RWPE1 (cell line): Measurements from ENCODE around the gene CLIC1.

Experiments used
- CTCF ChIA-PET: fragments of 350-600 bp; sonication (Branson Sonifier 250); formaldehyde crosslinking; extraction: SDS; loops from one replicate; lab custom pipeline; 2021; lab: Yijun Ruan, JAX
- POLR2A ChIA-PET: fragments of 400-600 bp; formaldehyde crosslinking; extraction: SDS; loops from one replicate; lab custom pipeline; 2020; ENCODE audit warnings: antibody characterized with exemption; ENCODE audit not compliant: low non-redundant PET; lab: Yijun Ruan, JAX
- DNase-seq: peaks from one replicate; pipeline ENCODE4 v3.0.0; 2012; ENCODE audit warnings: low spot score
- H3K27ac ChIP-seq: fragments of 450-650 bp; 2 replicates; pipeline ENCODE4 v1.5.1; 2017
- CTCF ChIP-seq: fragments of 450-650 bp; conservative IDR thresholded peaks from 2 replicates; pipeline ENCODE4 v1.5.1; 2017; ENCODE audit warnings: low read depth, mild to moderate bottlenecking

Gene CLIC1

GRCh38 chr6:31736021-31736767, at the start of gene CLIC1:
CLIC1 (minus strand) TSS chr6:31736530; CDS start chr6:31736300, 230 bp downstream.
- TF ChIP-seq CTCF, result no peak
- CTCF ChIA-PET, result interaction anchor here (0.5 to 0.8 kb wide), 5 partner anchors 33 to 216 kb away, joined by 3 read pairs; partner anchors contain the start of gene HSPA1B
- peak; percentile 94 for DNase-seq
- H3K27ac ChIP-seq, result peak within 1 kb of the TSS; percentile 96
- POLR2A ChIA-PET, result interaction anchor here (1.2 kb wide), 1 partner anchor 76 kb away, joined by 3 read pairs; the partner anchor contains the start of gene C6orf47

- ChIA-PET CTCF (no interaction called here), POLR2A (interaction anchor here (0.6 kb wide), 1 partner anchor 51 kb away, joined by 6 read pairs; no protein-coding TSS in a partner anchor)
- peak overlapping the region; percentile 40 for H3K27ac ChIP-seq
- no peak for DNase-seq
- no peak for TF ChIP-seq CTCF
Measured at GRCh38 chr6:31785475-31785874, 49.1 kb upstream of the CLIC1 start.

- H3K27ac ChIP-seq, result peak overlapping the region; percentile 40
- CTCF ChIA-PET, result interaction anchor here (0.7 to 1.5 kb wide), 2 partner anchors 12 to 14 kb away, joined by 5 read pairs; no protein-coding TSS in a partner anchor
- no peak for DNase-seq
- TF ChIP-seq CTCF, result no peak
- POLR2A ChIA-PET, result interaction anchor here (0.5 to 0.7 kb wide), 2 partner anchors 11 to 1082 kb away, joined by 3 to 4 read pairs; partner anchors contain the start of gene VARS1
Measured at GRCh38 chr6:31784098-31784925, 48.0 kb upstream of the CLIC1 start.

GRCh38 chr6:31782126-31782855, 46.0 kb upstream of the CLIC1 start:
- TF ChIP-seq CTCF, result no peak
- DNase-seq, result no peak
- ChIA-PET POLR2A (no interaction called here), CTCF (interaction anchor here (0.7 kb wide), 1 partner anchor 9 kb away, joined by 3 read pairs; no protein-coding TSS in a partner anchor)
- H3K27ac ChIP-seq, result peak overlapping the region; percentile 89

GRCh38 chr6:31781244-31782125, 45.2 kb upstream of the CLIC1 start:
- H3K27ac ChIP-seq, result peak overlapping the region; percentile 89
- CTCF ChIA-PET, result interaction anchor here (0.7 to 1.1 kb wide), 2 partner anchors 10 kb away, joined by 3 to 8 read pairs; no protein-coding TSS in a partner anchor
- POLR2A ChIA-PET, result no interaction called here
- no peak for DNase-seq
- TF ChIP-seq CTCF, result no peak
